Endothelial cell of umbilical vein (primary cell): ENCODE measurements around the gene PRF1. TPM values are rescaled to one million over a fixed set of nuclear protein-coding genes. Genes with fewer than 3 reads are reported as not detected.

Source experiments
- BruUV-seq: library from RNA; stranded (reverse); fragments of 400-500 nt; replicated peaks from 2 replicates; lab custom pipeline; 2021; lab: Mats Ljungman, UMichigan
- CTCF ChIA-PET: fragments of 300-600, 350-600 bp; sonication (Branson Sonifier 250); formaldehyde crosslinking; loops from one replicate; lab custom pipeline; 2021; ENCODE audit warnings: antibody characterized with exemption, inconsistent platforms; lab: Charles Lee
- POLR2A ChIA-PET: fragments of 300-600, 350-600 bp; sonication (Branson Sonifier 250); formaldehyde crosslinking; loops from one replicate; lab custom pipeline; 2021; ENCODE audit warnings: antibody characterized with exemption, inconsistent platforms; lab: Charles Lee
- DNase-seq: peaks from one replicate; pipeline ENCODE4 v3.0.0-alpha.2; 2011; ENCODE audit warnings: low read depth, low spot score
- FAIRE-seq: peaks from 2 replicates; lab custom pipeline; 2011; peaks lifted over from hg19 to GRCh38; lab: Jason Lieb, UNC
- H2AFZ ChIP-seq: 2 replicates; pipeline ENCODE4 v1.6.0; 2012; ENCODE audit warnings: low read depth, low read length, control low read depth, inconsistent platforms
- H3K27ac ChIP-seq: 2 replicates; pipeline ENCODE4 v1.5.1; 2011; ENCODE audit warnings: low read depth, mild to moderate bottlenecking, control low read depth, low read length, moderate library complexity; ENCODE audit not compliant: insufficient read depth
- H3K27me3 ChIP-seq, 2 experiments: 2 replicates each; pipeline versions ENCODE4 v1.6.0 to v1.6.1; 2011; ENCODE audit warnings: low read length in 2 of 2, mixed read lengths in 1 of 2; ENCODE audit not compliant: control insufficient read depth in 2 of 2, insufficient read depth in 2 of 2
- H3K36me3 ChIP-seq, 2 experiments: 2 replicates in 1 of 2; 3 replicates in 1 of 2; pipeline ENCODE4 v1.5.1; 2011; ENCODE audit warnings: low read length in 2 of 2, mild to moderate bottlenecking in 1 of 2, moderate library complexity in 1 of 2; ENCODE audit not compliant: control insufficient read depth in 2 of 2, insufficient read depth in 2 of 2; ENCODE audit errors: extremely low read depth in 1 of 2
- H3K4me1 ChIP-seq: 3 replicates; pipeline ENCODE4 v1.5.1; 2011; ENCODE audit warnings: mild to moderate bottlenecking, low read length; ENCODE audit not compliant: control insufficient read depth, insufficient read depth; ENCODE audit errors: extremely low read depth
- H3K4me2 ChIP-seq: 2 replicates; pipeline ENCODE4 v1.6.1; 2011; ENCODE audit warnings: low read length, control low read depth, mixed read lengths; ENCODE audit not compliant: insufficient read depth
- H3K4me3 ChIP-seq, 3 experiments: fragments of 200-600 bp in 1 of 3; sonication (generic), shearing (Covaris generic) in 1 of 3; replicated peaks in 1 of 3; 2 replicates each; pipeline ENCODE4 v1.5.1; 2011 to 2016; ENCODE audit warnings: control low read depth in 3 of 3, low read length in 3 of 3, mild to moderate bottlenecking in 2 of 3, inconsistent platforms in 1 of 3, low read depth in 1 of 3, moderate library complexity in 1 of 3; ENCODE audit not compliant: insufficient read depth in 1 of 3
- H3K79me2 ChIP-seq: 2 replicates; pipeline ENCODE4 v1.6.0; 2012; ENCODE audit warnings: low read length, inconsistent platforms; ENCODE audit not compliant: control insufficient read depth, insufficient read depth
- H3K9ac ChIP-seq: replicated peaks from 2 replicates; pipeline ENCODE3; 2011; ENCODE audit warnings: low read length, control low read depth; ENCODE audit not compliant: insufficient read depth; ENCODE audit errors: extremely low read depth
- H3K9me1 ChIP-seq: replicated peaks from 3 replicates; pipeline ENCODE4 v1.6.0; 2011; ENCODE audit warnings: mild to moderate bottlenecking, low read length; ENCODE audit not compliant: control insufficient read depth, insufficient read depth; ENCODE audit errors: extremely low read depth
- H3K9me3 ChIP-seq: replicated peaks from 2 replicates; pipeline ENCODE4 v1.5.1; 2012; ENCODE audit warnings: low read length, inconsistent platforms; ENCODE audit not compliant: control insufficient read depth, insufficient read depth
- H4K20me1 ChIP-seq: replicated peaks from 2 replicates; pipeline ENCODE3; 2011; ENCODE audit warnings: mild to moderate bottlenecking, low read length; ENCODE audit not compliant: control insufficient read depth, insufficient read depth; ENCODE audit errors: extremely low read depth
- EZH2 ChIP-seq: IDR thresholded peaks from 2 replicates; pipeline ENCODE4 v1.6.1; 2012; ENCODE audit warnings: borderline replicate concordance, low read depth, mild to moderate bottlenecking, moderate library complexity, low read length, inconsistent platforms; ENCODE audit not compliant: severe bottlenecking
- FOS ChIP-seq: IDR thresholded peaks from 2 replicates; pipeline ENCODE4 v1.6.1; 2011; ENCODE audit warnings: mild to moderate bottlenecking, low read length, moderate library complexity, borderline replicate concordance; ENCODE audit not compliant: insufficient read depth
- GATA2 ChIP-seq: IDR thresholded peaks from 2 replicates; pipeline ENCODE4 v1.7.0; 2011; ENCODE audit warnings: low read depth, mild to moderate bottlenecking, moderate library complexity, mixed read lengths, low read length; ENCODE audit not compliant: insufficient read length, insufficient read depth
- JUN ChIP-seq: IDR thresholded peaks from 2 replicates; pipeline ENCODE4 v1.6.1; 2011; ENCODE audit warnings: borderline replicate concordance, low read depth; ENCODE audit not compliant: insufficient read length, insufficient read depth
- MAX ChIP-seq: IDR thresholded peaks from 2 replicates; pipeline ENCODE4 v1.6.1; 2011; ENCODE audit not compliant: insufficient read depth, insufficient read length
- MYC ChIP-seq: IDR thresholded peaks from one replicate; pipeline ENCODE4 v1.6.1; 2011; ENCODE audit warnings: mild to moderate bottlenecking, low read depth, low read length
- POLR2A ChIP-seq: IDR thresholded peaks from 2 replicates; pipeline ENCODE4 v1.6.1; 2012; ENCODE audit warnings: low read depth, mild to moderate bottlenecking, control low read depth, low read length
- POLR2AphosphoS5 ChIP-seq: IDR thresholded peaks from 2 replicates; pipeline ENCODE4 v1.6.1; 2012; ENCODE audit warnings: low read depth, mild to moderate bottlenecking, control low read depth, low read length, moderate library complexity; ENCODE audit not compliant: insufficient read depth
- dilution Hi-C: fragments of 300-500 bp; cut with MboI; formaldehyde crosslinking; loops from one replicate; pipeline ENCODE4 v1.15.0; 2019; ENCODE audit warnings: low sequenced_read_pairs; ENCODE audit not compliant: extremely low pct_ligation_motif_present
- intact Hi-C: fragments of 100-400 bp; cut with micrococcal nuclease; formaldehyde crosslinking; loops from one replicate; pipeline ENCODE4 v1.10.0; 2022
- polyA plus RNA-seq, 4 experiments: library from polyadenylated mRNA; depleted of rRNA in 3 of 4; stranded (reverse) in 3 of 4; unstranded in 1 of 4; fragments of >200 nt; gene quantifications; 2 replicates each; pipeline versions ENCODE4 v1.2.1 to v1.2.3, GENCODE V29; 2011 to 2012; ENCODE audit warnings: missing spikeins in 1 of 4
- total RNA-seq: library from RNA; stranded (reverse); gene quantifications from 2 replicates; pipeline ENCODE4 v1.2.3, GENCODE V29; 2021

PRF1 gene
- total and polyA plus RNA-seq, 2 donors (not counting 3 experiments of a cell fraction or from before 2014, with no cell fraction given) = not detected

- Histone ChIP-seq H3K9ac (no peak overlapping the region), H4K20me1 (no peaks in the 10 kb centered on the region), H3K4me3 (no peak overlapping the region), H3K4me1 (no peaks in the 10 kb centered on the region), H3K4me2 (no peak overlapping the region), H3K27ac (no peak overlapping the region), H2AFZ (no peak overlapping the region), H3K9me1 (no peaks in the 10 kb centered on the region), H3K27me3 (no peaks in the 10 kb centered on the region), H3K9me3 (no peaks in the 10 kb centered on the region), H3K79me2 (no peaks in the 10 kb centered on the region), H3K36me3 (no peaks in the 10 kb centered on the region)
- FAIRE-seq (no peak), DNase-seq (no peak)
- no TSS peak for BruUV-seq
- TF ChIP-seq FOS = no peak
- TF ChIP-seq MYC = no peak
- no peak for TF ChIP-seq MAX
- TF ChIP-seq POLR2A = no peak
- no peak for TF ChIP-seq EZH2
- no peak for TF ChIP-seq GATA2
- TF ChIP-seq JUN = no peak
- no peak for TF ChIP-seq POLR2AphosphoS5
- intact Hi-C loops (no loop called here), dilution Hi-C loops (no loop called here)
- CTCF ChIA-PET = no interaction called here
- POLR2A ChIA-PET = no interaction called here
Observed at GRCh38 chr10:70563230-70563629, 39.3 kb downstream of the PRF1 start.
